OCI-LY7 (cell line): ENCODE data around the gene STXBP5. TPM values are rescaled to one million over a fixed set of nuclear protein-coding genes. Genes with fewer than 3 reads are reported as not detected.

Source experiments
- Bru-seq: library from RNA; stranded (reverse); fragments of 400-500 nt; gene quantifications from one replicate; lab custom pipeline; 2021; lab: Mats Ljungman, UMichigan
- BruChase-seq, 2 experiments: library from RNA; stranded (reverse); fragments of 400-500 nt; gene quantifications; one replicate each; lab custom pipeline; 2021; lab: Mats Ljungman, UMichigan
- BruUV-seq: library from RNA; stranded (reverse); fragments of 400-500 nt; replicated peaks from 2 replicates; lab custom pipeline; 2021; lab: Mats Ljungman, UMichigan
- CTCF ChIA-PET: fragments of 300-600 bp; sonication (Branson Sonifier 250); formaldehyde crosslinking; loops from one replicate; lab custom pipeline; 2022; ENCODE audit warnings: antibody characterized with exemption; ENCODE audit not compliant: unreplicated experiment; lab: Charles Lee
- POLR2A ChIA-PET: fragments of 300-600 bp; sonication (Branson Sonifier 250); formaldehyde crosslinking; loops from one replicate; lab custom pipeline; 2022; ENCODE audit warnings: antibody characterized with exemption; lab: Charles Lee
- DNase-seq: peaks from one replicate; pipeline ENCODE4 v3.0.0-alpha.2; 2015; ENCODE audit warnings: low spot score
- H2AFZ ChIP-seq: fragments of 200-600 bp; sonication (generic), shearing (Covaris generic); 2 replicates; pipeline ENCODE4 v1.6.1; 2014; ENCODE audit warnings: mild to moderate bottlenecking, antibody characterized with exemption, low read length, moderate library complexity
- H3K27ac ChIP-seq: fragments of 200-600 bp; sonication (generic); 2 replicates; pipeline ENCODE4 v1.5.1; 2014; ENCODE audit warnings: mixed run types, low read depth, mild to moderate bottlenecking, moderate library complexity, low read length, inconsistent platforms; ENCODE audit not compliant: poor library complexity, severe bottlenecking
- H3K36me3 ChIP-seq: fragments of 200-600 bp; sonication (generic); 2 replicates; pipeline ENCODE4 v1.6.1; 2014; ENCODE audit warnings: mild to moderate bottlenecking, antibody characterized with exemption, low read length, moderate library complexity, mixed read lengths; ENCODE audit not compliant: insufficient read depth
- H3K4me1 ChIP-seq: fragments of 200-600 bp; sonication (generic); 2 replicates; pipeline ENCODE4 v1.5.1; 2014; ENCODE audit warnings: mild to moderate bottlenecking, low read length; ENCODE audit not compliant: insufficient read depth, poor library complexity, severe bottlenecking
- H3K4me2 ChIP-seq: fragments of 200-600 bp; sonication (generic); 2 replicates; pipeline ENCODE4 v1.6.1; 2014; ENCODE audit warnings: mild to moderate bottlenecking, low read length
- H3K4me3 ChIP-seq: fragments of 200-600 bp; sonication (generic); 2 replicates; pipeline ENCODE4 v1.5.1; 2014; ENCODE audit warnings: mild to moderate bottlenecking, low read depth, low read length; ENCODE audit not compliant: poor library complexity, severe bottlenecking
- H3K79me2 ChIP-seq: fragments of 200-600 bp; sonication (generic); 2 replicates; pipeline ENCODE4 v1.6.1; 2016; ENCODE audit warnings: low read depth, mild to moderate bottlenecking, low read length, moderate library complexity, mixed read lengths; ENCODE audit not compliant: insufficient read depth
- H3K9me2 ChIP-seq: fragments of 200-600 bp; sonication (generic); 2 replicates; pipeline ENCODE4 v1.6.1; 2016; ENCODE audit warnings: mild to moderate bottlenecking, low read length, mixed read lengths; ENCODE audit not compliant: insufficient read depth
- H3K9me3 ChIP-seq: fragments of 200-600 bp; sonication (generic); 2 replicates; pipeline ENCODE4 v1.6.1; 2014; ENCODE audit warnings: mild to moderate bottlenecking, mixed run types, low read length, mixed read lengths
- H4K20me1 ChIP-seq: fragments of 200-600 bp; sonication (generic); 2 replicates; pipeline ENCODE4 v1.6.1; 2014; ENCODE audit warnings: mild to moderate bottlenecking, antibody characterized with exemption, low read length, moderate library complexity, mixed read lengths; ENCODE audit not compliant: insufficient read depth
- CTCF ChIP-seq: fragments of 200-600 bp; sonication (generic); conservative IDR thresholded peaks from 2 replicates; pipeline ENCODE4 v1.5.1; 2014; ENCODE audit warnings: mild to moderate bottlenecking, antibody characterized with exemption, low read length, moderate library complexity, mixed read lengths
- EZH2phosphoT487 ChIP-seq: fragments of 200-600 bp; sonication (generic); IDR thresholded peaks from 2 replicates; pipeline ENCODE4 v1.6.1; 2018; ENCODE audit warnings: low read depth, borderline replicate concordance, mild to moderate bottlenecking, mixed run types, antibody characterized with exemption, low read length, moderate library complexity, mixed read lengths
- intact Hi-C: fragments of 100-400 bp; cut with micrococcal nuclease; formaldehyde crosslinking; loops from one replicate; pipeline ENCODE4 v1.10.0; 2022; ENCODE audit not compliant: unreplicated experiment
- long read RNA-seq: library from polyadenylated mRNA; stranded (forward); transcript quantifications from one replicate; pipeline ENCODE4 v2.0.0, GENCODE V29; 2022
- total RNA-seq, 2 experiments: library from RNA; depleted of rRNA in 1 of 2; stranded (reverse); fragments of >200 nt in 1 of 2; shearing (Covaris generic) in 1 of 2; gene quantifications; 2 replicates each; pipeline ENCODE4 v1.2.3, GENCODE V29; 2014 to 2022

STXBP5 gene
- total RNA-seq (2014; rRNA removed; shearing (Covaris generic)) (7.2 and 12.3 TPM in 2 replicates), total RNA-seq (2022) (14.1 and 15.4 TPM in 2 replicates), Bru-seq, nascent RNA (percentile 70 among the genes with signal in this experiment), BruChase-seq, experiment 1, labeled RNA remaining after a 6-hour chase (percentile 55 among the genes with signal in this experiment), BruChase-seq, experiment 2, labeled RNA remaining after a 2-hour chase (percentile 62 among the genes with signal in this experiment)
- long read RNA-seq, full-length matches to known transcripts = 3 of 20 reads
- long read RNA-seq, partial matches to known transcripts = 6 of 20 reads
- long read RNA-seq, other reads (novel, unspliced or antisense) = 11 of 20 reads

GRCh38 chr6:147204060-147204785, at the start of gene STXBP5:
STXBP5 (plus strand) TSS chr6:147204417; CDS start chr6:147204533, 116 bp downstream.
- Histone ChIP-seq H3K9me2 (no peaks in the 10 kb centered on the region), H3K4me2 (peak within 1 kb of the TSS; percentile 88), H3K4me1 (peaks cover 21% of the 10 kb centered on the region), H2AFZ (peak within 1 kb of the TSS; percentile 98), H3K4me3 (peak within 1 kb of the TSS; percentile 100), H3K27ac (peak within 1 kb of the TSS; percentile 80), H3K79me2 (peaks cover 27% of the 10 kb centered on the region; the same call in 1 of the 2 replicates), H3K36me3 (no peaks in the 10 kb centered on the region), H4K20me1 (peaks cover 18% of the 10 kb centered on the region; the same call in 1 of the 2 replicates), H3K9me3 (no peaks in the 10 kb centered on the region)
- TF ChIP-seq CTCF (no peak), EZH2phosphoT487 (no peak)
- no TSS peak for BruUV-seq
- ChIA-PET CTCF (no interaction called here), POLR2A (interaction anchor here (2.9 kb wide), 1 partner anchor 12 kb away, joined by 10 read pairs; no protein-coding TSS in a partner anchor)
- intact Hi-C loops = loop anchor here (5.0 to 10.0 kb wide), 3 partner anchors 1239 to 1389 kb away; partner anchors contain the start of genes FBXO30 and SHPRH
- peak; percentile 68 for DNase-seq

- Histone ChIP-seq H3K79me2 (no peaks in the 10 kb centered on the region), H3K4me2 (no peak overlapping the region), H3K9me2 (no peaks in the 10 kb centered on the region; the same call in 1 of the 2 replicates), H3K36me3 (no peaks in the 10 kb centered on the region), H3K4me1 (no peaks in the 10 kb centered on the region), H3K9me3 (no peaks in the 10 kb centered on the region), H2AFZ (no peak overlapping the region), H3K4me3 (no peak overlapping the region), H4K20me1 (no peaks in the 10 kb centered on the region), H3K27ac (no peak overlapping the region)
- BruUV-seq = no TSS peak
- no peak for TF ChIP-seq EZH2phosphoT487
- TF ChIP-seq CTCF = no peak
- CTCF ChIA-PET = no interaction called here
- intact Hi-C loops = no loop called here
- DNase-seq = no peak
- POLR2A ChIA-PET = interaction anchor here (0.5 kb wide), 1 partner anchor 44 kb away, joined by 4 read pairs; no protein-coding TSS in a partner anchor
Observed at GRCh38 chr6:147154454-147154853, 49.8 kb upstream of the STXBP5 start.
